ELF-1 (cell line): ENCODE results near the gene OR6B1.
"Not testable (repeated sequence)": the region's sequence is repeated elsewhere in the genome, so short reads cannot be mapped to it uniquely, and the experiment has no call there.

Experiments used
- DNase-seq: peaks from one replicate; pipeline ENCODE4 v3.0.0-alpha.2; 2016; ENCODE audit warnings: low read depth, low spot score

Gene OR6B1

GRCh38 chr7:144006029-144006691, 6.0 kb downstream of the OR6B1 start:
- DNase-seq = no peak

- no peak for DNase-seq
Measured at GRCh38 chr7:144006692-144007042, 6.5 kb downstream of the OR6B1 start.

GRCh38 chr7:144009361-144009760, 9.2 kb downstream of the OR6B1 start:
- no peak for DNase-seq

- not testable (repeated sequence) for DNase-seq
Measured at GRCh38 chr7:144010061-144010460, 9.9 kb downstream of the OR6B1 start.

- not testable (repeated sequence) for DNase-seq
Measured at GRCh38 chr7:144010821-144011220, 10.7 kb downstream of the OR6B1 start.

GRCh38 chr7:144011458-144012230, 11.5 kb downstream of the OR6B1 start:
- no peak for DNase-seq

- no peak for DNase-seq
Measured at GRCh38 chr7:144018065-144018464, 17.9 kb downstream of the OR6B1 start.

GRCh38 chr7:144019457-144019856, 19.3 kb downstream of the OR6B1 start:
- peak; percentile 14 for DNase-seq

GRCh38 chr7:144020340-144020739, 20.2 kb downstream of the OR6B1 start:
- no peak for DNase-seq

GRCh38 chr7:144022169-144022568, 22.0 kb downstream of the OR6B1 start:
- DNase-seq = no peak

- DNase-seq = no peak
Measured at GRCh38 chr7:144023171-144023827, 23.2 kb downstream of the OR6B1 start.

- no peak for DNase-seq
Measured at GRCh38 chr7:144024213-144024612, 24.1 kb downstream of the OR6B1 start.

GRCh38 chr7:144026203-144026883, 26.2 kb downstream of the OR6B1 start:
- DNase-seq = no peak

GRCh38 chr7:144027070-144027469, 26.9 kb downstream of the OR6B1 start:
- no peak for DNase-seq

- no peak for DNase-seq
Measured at GRCh38 chr7:144027974-144028373, 27.9 kb downstream of the OR6B1 start.

GRCh38 chr7:144028547-144028946, 28.4 kb downstream of the OR6B1 start:
- no peak for DNase-seq

- no peak for DNase-seq
Measured at GRCh38 chr7:144032516-144032915, 32.4 kb downstream of the OR6B1 start.

GRCh38 chr7:144032985-144033709, 33.0 kb downstream of the OR6B1 start:
- no peak for DNase-seq

- DNase-seq = no peak
Measured at GRCh38 chr7:144035385-144035784, 35.3 kb downstream of the OR6B1 start.

- no peak for DNase-seq
Measured at GRCh38 chr7:144036302-144036885, 36.3 kb downstream of the OR6B1 start.

- no peak for DNase-seq
Measured at GRCh38 chr7:144037414-144038035, 37.4 kb downstream of the OR6B1 start.
